Endothelial cell of umbilical vein (primary cell): ENCODE measurements around the gene COL7A1. TPM values are rescaled to one million over a fixed set of nuclear protein-coding genes. Genes with fewer than 3 reads are reported as not detected.

Experiments
- BruUV-seq: library from RNA; stranded (reverse); fragments of 400-500 nt; replicated peaks from 2 replicates; lab custom pipeline; 2021; lab: Mats Ljungman, UMichigan
- CTCF ChIA-PET: fragments of 300-600, 350-600 bp; sonication (Branson Sonifier 250); formaldehyde crosslinking; loops from one replicate; lab custom pipeline; 2021; ENCODE audit warnings: antibody characterized with exemption, inconsistent platforms; lab: Charles Lee
- POLR2A ChIA-PET: fragments of 300-600, 350-600 bp; sonication (Branson Sonifier 250); formaldehyde crosslinking; loops from one replicate; lab custom pipeline; 2021; ENCODE audit warnings: antibody characterized with exemption, inconsistent platforms; lab: Charles Lee
- DNase-seq: peaks from one replicate; pipeline ENCODE4 v3.0.0-alpha.2; 2011; ENCODE audit warnings: low read depth, low spot score
- FAIRE-seq: peaks from 2 replicates; lab custom pipeline; 2011; peaks lifted over from hg19 to GRCh38; lab: Jason Lieb, UNC
- H2AFZ ChIP-seq: 2 replicates; pipeline ENCODE4 v1.6.0; 2012; ENCODE audit warnings: low read depth, low read length, control low read depth, inconsistent platforms
- H3K27ac ChIP-seq: 2 replicates; pipeline ENCODE4 v1.5.1; 2011; ENCODE audit warnings: low read depth, mild to moderate bottlenecking, control low read depth, low read length, moderate library complexity; ENCODE audit not compliant: insufficient read depth
- H3K27me3 ChIP-seq, 2 experiments: 2 replicates each; pipeline versions ENCODE4 v1.6.0 to v1.6.1; 2011; ENCODE audit warnings: low read length in 2 of 2, mixed read lengths in 1 of 2; ENCODE audit not compliant: control insufficient read depth in 2 of 2, insufficient read depth in 2 of 2
- H3K36me3 ChIP-seq, 2 experiments: 2 replicates in 1 of 2; 3 replicates in 1 of 2; pipeline ENCODE4 v1.5.1; 2011; ENCODE audit warnings: low read length in 2 of 2, mild to moderate bottlenecking in 1 of 2, moderate library complexity in 1 of 2; ENCODE audit not compliant: control insufficient read depth in 2 of 2, insufficient read depth in 2 of 2; ENCODE audit errors: extremely low read depth in 1 of 2
- H3K4me1 ChIP-seq: 3 replicates; pipeline ENCODE4 v1.5.1; 2011; ENCODE audit warnings: mild to moderate bottlenecking, low read length; ENCODE audit not compliant: control insufficient read depth, insufficient read depth; ENCODE audit errors: extremely low read depth
- H3K4me2 ChIP-seq: 2 replicates; pipeline ENCODE4 v1.6.1; 2011; ENCODE audit warnings: low read length, control low read depth, mixed read lengths; ENCODE audit not compliant: insufficient read depth
- H3K4me3 ChIP-seq, 3 experiments: fragments of 200-600 bp in 1 of 3; sonication (generic), shearing (Covaris generic) in 1 of 3; replicated peaks in 1 of 3; 2 replicates each; pipeline ENCODE4 v1.5.1; 2011 to 2016; ENCODE audit warnings: control low read depth in 3 of 3, low read length in 3 of 3, mild to moderate bottlenecking in 2 of 3, inconsistent platforms in 1 of 3, low read depth in 1 of 3, moderate library complexity in 1 of 3; ENCODE audit not compliant: insufficient read depth in 1 of 3
- H3K79me2 ChIP-seq: 2 replicates; pipeline ENCODE4 v1.6.0; 2012; ENCODE audit warnings: low read length, inconsistent platforms; ENCODE audit not compliant: control insufficient read depth, insufficient read depth
- H3K9ac ChIP-seq: replicated peaks from 2 replicates; pipeline ENCODE3; 2011; ENCODE audit warnings: low read length, control low read depth; ENCODE audit not compliant: insufficient read depth; ENCODE audit errors: extremely low read depth
- H3K9me1 ChIP-seq: replicated peaks from 3 replicates; pipeline ENCODE4 v1.6.0; 2011; ENCODE audit warnings: mild to moderate bottlenecking, low read length; ENCODE audit not compliant: control insufficient read depth, insufficient read depth; ENCODE audit errors: extremely low read depth
- H3K9me3 ChIP-seq: replicated peaks from 2 replicates; pipeline ENCODE4 v1.5.1; 2012; ENCODE audit warnings: low read length, inconsistent platforms; ENCODE audit not compliant: control insufficient read depth, insufficient read depth
- H4K20me1 ChIP-seq: replicated peaks from 2 replicates; pipeline ENCODE3; 2011; ENCODE audit warnings: mild to moderate bottlenecking, low read length; ENCODE audit not compliant: control insufficient read depth, insufficient read depth; ENCODE audit errors: extremely low read depth
- EZH2 ChIP-seq: IDR thresholded peaks from 2 replicates; pipeline ENCODE4 v1.6.1; 2012; ENCODE audit warnings: borderline replicate concordance, low read depth, mild to moderate bottlenecking, moderate library complexity, low read length, inconsistent platforms; ENCODE audit not compliant: severe bottlenecking
- FOS ChIP-seq: IDR thresholded peaks from 2 replicates; pipeline ENCODE4 v1.6.1; 2011; ENCODE audit warnings: mild to moderate bottlenecking, low read length, moderate library complexity, borderline replicate concordance; ENCODE audit not compliant: insufficient read depth
- GATA2 ChIP-seq: IDR thresholded peaks from 2 replicates; pipeline ENCODE4 v1.7.0; 2011; ENCODE audit warnings: low read depth, mild to moderate bottlenecking, moderate library complexity, mixed read lengths, low read length; ENCODE audit not compliant: insufficient read length, insufficient read depth
- JUN ChIP-seq: IDR thresholded peaks from 2 replicates; pipeline ENCODE4 v1.6.1; 2011; ENCODE audit warnings: borderline replicate concordance, low read depth; ENCODE audit not compliant: insufficient read length, insufficient read depth
- MYC ChIP-seq: IDR thresholded peaks from one replicate; pipeline ENCODE4 v1.6.1; 2011; ENCODE audit warnings: mild to moderate bottlenecking, low read depth, low read length
- POLR2A ChIP-seq: IDR thresholded peaks from 2 replicates; pipeline ENCODE4 v1.6.1; 2012; ENCODE audit warnings: low read depth, mild to moderate bottlenecking, control low read depth, low read length
- POLR2AphosphoS5 ChIP-seq: IDR thresholded peaks from 2 replicates; pipeline ENCODE4 v1.6.1; 2012; ENCODE audit warnings: low read depth, mild to moderate bottlenecking, control low read depth, low read length, moderate library complexity; ENCODE audit not compliant: insufficient read depth
- dilution Hi-C: fragments of 300-500 bp; cut with MboI; formaldehyde crosslinking; loops from one replicate; pipeline ENCODE4 v1.15.0; 2019; ENCODE audit warnings: low sequenced_read_pairs; ENCODE audit not compliant: extremely low pct_ligation_motif_present
- intact Hi-C: fragments of 100-400 bp; cut with micrococcal nuclease; formaldehyde crosslinking; loops from one replicate; pipeline ENCODE4 v1.10.0; 2022
- polyA plus RNA-seq, 4 experiments: library from polyadenylated mRNA; depleted of rRNA in 3 of 4; stranded (reverse) in 3 of 4; unstranded in 1 of 4; fragments of >200 nt; gene quantifications; 2 replicates each; pipeline versions ENCODE4 v1.2.1 to v1.2.3, GENCODE V29; 2011 to 2012; ENCODE audit warnings: missing spikeins in 1 of 4
- total RNA-seq: library from RNA; stranded (reverse); gene quantifications from 2 replicates; pipeline ENCODE4 v1.2.3, GENCODE V29; 2021
- TF ChIP-seq, protein P1 (sequence below): IDR thresholded peaks from 2 replicates; pipeline ENCODE4 v1.6.1; 2011; ENCODE audit not compliant: insufficient read depth, insufficient read length
- TF ChIP-seq, protein P2 (sequence below), 2 donors: IDR thresholded peaks; 1 replicate in 1 of 2; 2 replicates in 1 of 2; pipeline ENCODE4 v1.5.1; 2011; ENCODE audit warnings: low read length in 2 of 2, mild to moderate bottlenecking in 2 of 2, moderate library complexity in 2 of 2, control low read depth in 1 of 2, inconsistent platforms in 1 of 2, low read depth in 1 of 2; ENCODE audit not compliant: insufficient read depth in 1 of 2; ENCODE audit errors: extremely low read depth in 1 of 2

The COL7A1 gene
- total and polyA plus RNA-seq, 2 donors (not counting 3 experiments of a cell fraction or from before 2014, with no cell fraction given) = 0.55 to 1.9 TPM

DNA sequence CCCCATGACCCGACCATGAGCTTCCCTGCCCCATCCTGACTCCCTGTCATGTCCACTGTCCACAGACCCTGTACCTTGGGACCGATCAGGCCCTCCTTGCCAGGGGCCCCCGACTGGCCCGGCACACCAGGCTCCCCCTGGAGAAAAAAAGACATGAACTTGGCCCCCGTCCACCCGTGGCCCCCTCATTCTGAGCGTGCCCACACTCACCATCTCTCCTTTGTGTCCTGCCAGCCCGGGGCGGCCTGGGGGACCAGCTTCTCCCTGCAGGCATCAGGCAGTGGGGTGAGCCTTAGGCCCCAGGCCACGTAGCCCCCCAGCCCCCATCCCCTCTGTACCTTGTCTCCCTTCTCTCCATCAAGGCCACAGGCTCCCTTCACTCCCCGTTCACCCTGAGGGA, 27.6 kb downstream of the COL7A1 start:
- no peaks in the 10 kb centered on the region for H4K20me1 ChIP-seq
- peaks cover 13% of the 10 kb centered on the region for H3K4me1 ChIP-seq
- H3K9me3 ChIP-seq = no peaks in the 10 kb centered on the region
- no peaks in the 10 kb centered on the region for H3K36me3 ChIP-seq
- H3K27me3 ChIP-seq = no peaks in the 10 kb centered on the region
- H3K4me3 ChIP-seq = no peak overlapping the region
- H3K27ac ChIP-seq = no peak overlapping the region
- intact Hi-C loops (no loop called here), dilution Hi-C loops (no loop called here)
- BruUV-seq = no TSS peak
- TF ChIP-seq POLR2A (no peak), FOS (no peak), POLR2AphosphoS5 (no peak), GATA2 (no peak), JUN (no peak), EZH2 (no peak), MYC (no peak)
- TF ChIP-seq, protein P1, sequence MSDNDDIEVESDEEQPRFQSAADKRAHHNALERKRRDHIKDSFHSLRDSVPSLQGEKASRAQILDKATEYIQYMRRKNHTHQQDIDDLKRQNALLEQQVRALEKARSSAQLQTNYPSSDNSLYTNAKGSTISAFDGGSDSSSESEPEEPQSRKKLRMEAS = no peak
- TF ChIP-seq, protein P2, sequence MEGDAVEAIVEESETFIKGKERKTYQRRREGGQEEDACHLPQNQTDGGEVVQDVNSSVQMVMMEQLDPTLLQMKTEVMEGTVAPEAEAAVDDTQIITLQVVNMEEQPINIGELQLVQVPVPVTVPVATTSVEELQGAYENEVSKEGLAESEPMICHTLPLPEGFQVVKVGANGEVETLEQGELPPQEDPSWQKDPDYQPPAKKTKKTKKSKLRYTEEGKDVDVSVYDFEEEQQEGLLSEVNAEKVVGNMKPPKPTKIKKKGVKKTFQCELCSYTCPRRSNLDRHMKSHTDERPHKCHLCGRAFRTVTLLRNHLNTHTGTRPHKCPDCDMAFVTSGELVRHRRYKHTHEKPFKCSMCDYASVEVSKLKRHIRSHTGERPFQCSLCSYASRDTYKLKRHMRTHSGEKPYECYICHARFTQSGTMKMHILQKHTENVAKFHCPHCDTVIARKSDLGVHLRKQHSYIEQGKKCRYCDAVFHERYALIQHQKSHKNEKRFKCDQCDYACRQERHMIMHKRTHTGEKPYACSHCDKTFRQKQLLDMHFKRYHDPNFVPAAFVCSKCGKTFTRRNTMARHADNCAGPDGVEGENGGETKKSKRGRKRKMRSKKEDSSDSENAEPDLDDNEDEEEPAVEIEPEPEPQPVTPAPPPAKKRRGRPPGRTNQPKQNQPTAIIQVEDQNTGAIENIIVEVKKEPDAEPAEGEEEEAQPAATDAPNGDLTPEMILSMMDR (IDR thresholded peaks at IDR 0.05; ENCODE audit: extremely low read depth in 1 of 2, insufficient read depth in 1 of 2, low read depth in 1 of 2, low read length in 2 of 2) = no peak
- FAIRE-seq (no peak), DNase-seq (no peak)
- CTCF ChIA-PET = interaction anchor here (1.1 to 2.2 kb wide), 3 partner anchors 9 to 131 kb away, joined by 3 to 10 read pairs (median 3); no protein-coding TSS in a partner anchor
- H3K9ac ChIP-seq = no peak overlapping the region
- no peaks in the 10 kb centered on the region for H3K9me1 ChIP-seq
- POLR2A ChIA-PET = no interaction called here
- no peak overlapping the region for H3K4me2 ChIP-seq
- no peaks in the 10 kb centered on the region for H3K79me2 ChIP-seq
- H2AFZ ChIP-seq = no peak overlapping the region
